Activated naive CD4-positive, alpha-beta T cell treated with Interleukin-2 at 50 U/mL for 16 hours (primary cell): ENCODE results near the gene MRPL14.
A peak's percentile ranks its signal among the peaks of the same experiment; 100 is the strongest.

ENCODE experiments used
- DNase-seq: peaks from one replicate; pipeline ENCODE4 v3.0.0-alpha.2; 2020

The MRPL14 gene

GRCh38 chr6:44077214-44077946 lies 49.9 kb downstream of the MRPL14 start:
- DNase-seq, result no peak

GRCh38 chr6:44076356-44077213 lies 50.7 kb downstream of the MRPL14 start:
- DNase-seq, result no peak

GRCh38 chr6:44075647-44076355 lies 51.5 kb downstream of the MRPL14 start:
- no peak for DNase-seq

- no peak for DNase-seq
Measured at GRCh38 chr6:44074813-44075646, 52.2 kb downstream of the MRPL14 start.

GRCh38 chr6:44074439-44074812 lies 52.8 kb downstream of the MRPL14 start:
- peak; percentile 71 for DNase-seq

- no peak for DNase-seq
Measured at GRCh38 chr6:44073612-44074438, 53.4 kb downstream of the MRPL14 start.

GRCh38 chr6:44072959-44073611 lies 54.2 kb downstream of the MRPL14 start:
- peak; percentile 76 for DNase-seq

- DNase-seq, result no peak
Measured at GRCh38 chr6:44072452-44072958, 54.7 kb downstream of the MRPL14 start.

- no peak for DNase-seq
Measured at GRCh38 chr6:44071670-44072451, 55.4 kb downstream of the MRPL14 start.

- DNase-seq, result no peak
Measured at GRCh38 chr6:44068607-44069296, 58.5 kb downstream of the MRPL14 start.

GRCh38 chr6:44067173-44068139 lies 59.8 kb downstream of the MRPL14 start:
- DNase-seq, result no peak

GRCh38 chr6:44066394-44067172 lies 60.7 kb downstream of the MRPL14 start:
- no peak for DNase-seq

- DNase-seq, result no peak
Measured at GRCh38 chr6:44065443-44066140, 61.7 kb downstream of the MRPL14 start.

- no peak for DNase-seq
Measured at GRCh38 chr6:44064948-44065272, 62.3 kb downstream of the MRPL14 start.

GRCh38 chr6:44064089-44064947 lies 62.9 kb downstream of the MRPL14 start:
- no peak for DNase-seq

GRCh38 chr6:44063561-44064059 lies 63.6 kb downstream of the MRPL14 start:
- DNase-seq, result no peak
